Upper lobe of left lung (tissue), 6 donors: ENCODE data around the gene ADAMTSL2. TPM values are rescaled to one million over a fixed set of nuclear protein-coding genes. Genes with fewer than 3 reads are reported as not detected.

ENCODE experiments used
- ATAC-seq, 2 donors: fragments of 200-7000 bp; cut with Tn5 transposase; one replicate each; pipeline ENCODE4 v1.9.1; 2022; ENCODE audit warnings: mild to moderate bottlenecking in 2 of 2, moderate library complexity in 2 of 2; ENCODE audit not compliant: low FRiP score in 2 of 2
- DNase-seq, 2 donors: peaks; one replicate each; pipeline ENCODE4 v3.0.0-alpha.2; 2019 to 2020
- H3K27ac ChIP-seq, 4 donors: fragments of 200-600 bp; sonication (generic); one replicate each; pipeline ENCODE4 v1.5.1; 2016 to 2019
- H3K27me3 ChIP-seq, 4 donors: fragments of 200-600 bp; sonication (generic); one replicate each; pipeline ENCODE4 v1.5.1; 2017 to 2019
- H3K36me3 ChIP-seq, 4 donors: fragments of 200-600 bp; sonication (generic); one replicate each; pipeline ENCODE4 v1.5.1; 2016 to 2019
- H3K4me1 ChIP-seq, 4 donors: fragments of 200-600 bp; sonication (generic); one replicate each; pipeline ENCODE4 v1.5.1; 2018 to 2019
- H3K4me3 ChIP-seq, 4 donors: fragments of 200-600 bp; sonication (generic); one replicate each; pipeline ENCODE4 v1.5.1; 2017 to 2019; ENCODE audit warnings: mild to moderate bottlenecking in 2 of 4, moderate library complexity in 1 of 4
- H3K9me3 ChIP-seq, 4 donors: fragments of 200-600 bp; sonication (generic); one replicate each; pipeline ENCODE4 v1.5.1; 2018 to 2019
- EP300 ChIP-seq, 4 donors: sonication (generic); formaldehyde crosslinking; IDR thresholded peaks; one replicate each; pipeline ENCODE4 v1.5.1; 2017; ENCODE audit warnings: antibody characterized with exemption in 4 of 4, control low read depth in 2 of 4
- POLR2A ChIP-seq, 4 donors: fragments of 450-650 bp; IDR thresholded peaks; one replicate each; pipeline ENCODE4 v1.5.1; 2016 to 2017; ENCODE audit warnings: antibody characterized with exemption in 4 of 4, mild to moderate bottlenecking in 2 of 4
- POLR2AphosphoS5 ChIP-seq, 2 donors: sonication (generic); formaldehyde crosslinking; IDR thresholded peaks; one replicate each; pipeline ENCODE4 v1.5.1; 2017; ENCODE audit warnings: antibody characterized with exemption in 2 of 2
- WGBS, 2 donors: methylation state at CpG; one replicate each; pipeline ENCODE4 v1.1.5; 2017 to 2018; 5-methylcytosine and 5-hydroxymethylcytosine counted together
- total RNA-seq, 6 donors: library from RNA; depleted of rRNA in 4 of 6; stranded (reverse); fragments of >200 nt in 4 of 6; gene quantifications; one replicate each; pipeline versions ENCODE4 v1.1.0 to v1.2.1, GENCODE V29; 2016 to 2021
- TF ChIP-seq, protein P1 (sequence below), 6 experiments: fragments of 450-650 bp in 4 of 6; fragments of 200-600 bp in 2 of 6; sonication (generic) in 2 of 6; IDR thresholded peaks; one replicate each; pipeline ENCODE4 v1.5.1; 2016 to 2019; ENCODE audit warnings: antibody characterized with exemption in 6 of 6
- donor health status: DM: no; HTN: no; CAD: no; lungs with moderate emphysema.
- donor health status: DM: no; HTN: yes; CAD: no; lungs with severe emphysema.

Gene ADAMTSL2
- total RNA-seq, 6 donors from 2014 or later, result 1.4 to 34.8 (median 19.2) TPM

DNA sequence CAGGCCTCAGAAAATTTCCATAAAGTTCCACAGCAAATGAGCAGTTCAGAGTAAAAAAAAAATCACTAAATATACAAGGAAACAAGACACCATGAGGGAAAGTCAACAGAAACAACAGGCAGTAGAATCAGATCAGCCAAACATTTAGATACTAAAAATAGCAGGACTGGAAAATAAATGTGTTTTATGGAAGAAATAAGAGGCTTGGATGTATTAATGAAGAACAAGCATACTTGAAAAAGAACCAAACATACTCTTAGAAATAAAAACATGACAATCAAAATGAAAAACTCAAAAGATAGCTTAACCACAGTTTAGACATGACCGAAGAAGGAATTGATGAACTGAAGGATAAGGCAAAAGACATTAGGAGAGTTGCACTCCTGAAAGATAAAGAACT lies 32.4 kb upstream of the ADAMTSL2 start:
- no peak for DNase-seq
- Histone ChIP-seq H3K4me3 (no peak overlapping the region), H3K27ac (no peak overlapping the region), H3K4me1 (peaks cover 0 to 27% (median 6%) of the 10 kb centered on the region in 4 donors), H3K27me3 (no peaks in the 10 kb centered on the region), H3K36me3 (no peaks in the 10 kb centered on the region), H3K9me3 (peaks cover 8 to 15% (median 14%) of the 10 kb centered on the region in 4 donors)
- no peak for ATAC-seq
- TF ChIP-seq, protein P1, sequence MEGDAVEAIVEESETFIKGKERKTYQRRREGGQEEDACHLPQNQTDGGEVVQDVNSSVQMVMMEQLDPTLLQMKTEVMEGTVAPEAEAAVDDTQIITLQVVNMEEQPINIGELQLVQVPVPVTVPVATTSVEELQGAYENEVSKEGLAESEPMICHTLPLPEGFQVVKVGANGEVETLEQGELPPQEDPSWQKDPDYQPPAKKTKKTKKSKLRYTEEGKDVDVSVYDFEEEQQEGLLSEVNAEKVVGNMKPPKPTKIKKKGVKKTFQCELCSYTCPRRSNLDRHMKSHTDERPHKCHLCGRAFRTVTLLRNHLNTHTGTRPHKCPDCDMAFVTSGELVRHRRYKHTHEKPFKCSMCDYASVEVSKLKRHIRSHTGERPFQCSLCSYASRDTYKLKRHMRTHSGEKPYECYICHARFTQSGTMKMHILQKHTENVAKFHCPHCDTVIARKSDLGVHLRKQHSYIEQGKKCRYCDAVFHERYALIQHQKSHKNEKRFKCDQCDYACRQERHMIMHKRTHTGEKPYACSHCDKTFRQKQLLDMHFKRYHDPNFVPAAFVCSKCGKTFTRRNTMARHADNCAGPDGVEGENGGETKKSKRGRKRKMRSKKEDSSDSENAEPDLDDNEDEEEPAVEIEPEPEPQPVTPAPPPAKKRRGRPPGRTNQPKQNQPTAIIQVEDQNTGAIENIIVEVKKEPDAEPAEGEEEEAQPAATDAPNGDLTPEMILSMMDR (IDR thresholded peaks at IDR 0.05), result no peak
- no peak for TF ChIP-seq POLR2AphosphoS5 (IDR thresholded peaks at IDR 0.05)
- 96 to 97% methylated on average over 1 of the region's 1 CpG for WGBS, 2 donors

DNA sequence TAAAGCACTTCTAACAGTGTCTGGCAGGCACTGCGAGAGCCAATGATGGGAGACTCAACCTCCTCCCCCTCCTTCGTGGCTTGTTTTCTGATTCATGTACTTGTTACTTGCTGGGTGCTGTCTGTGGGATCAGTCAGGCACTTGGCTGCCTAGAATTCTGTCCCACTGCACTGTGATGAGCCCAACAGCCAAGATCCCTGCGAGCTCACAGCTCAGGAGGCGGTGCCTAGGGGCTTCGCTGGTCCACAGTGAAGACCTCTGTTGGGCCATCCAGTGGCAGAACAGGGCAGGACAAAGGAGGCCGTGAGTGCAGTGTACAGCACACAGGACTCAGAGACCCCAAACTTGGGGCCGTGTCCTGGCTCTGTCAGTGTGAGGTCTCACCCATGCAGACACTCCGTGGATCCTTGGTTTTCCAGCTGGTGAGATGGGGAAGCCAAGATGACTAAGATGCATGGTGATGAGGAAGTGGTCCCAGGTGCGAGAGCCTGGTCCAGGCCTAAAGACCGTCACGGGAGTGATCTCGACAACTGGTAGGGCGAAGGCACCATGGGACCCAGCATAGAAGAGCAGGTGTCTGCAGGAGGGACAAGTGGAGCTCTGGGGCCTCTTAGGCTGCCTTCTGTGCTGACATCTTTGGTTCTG lies 29.2 kb upstream of the ADAMTSL2 start:
- Histone ChIP-seq H3K4me1 (peaks cover 13 to 33% (median 14%) of the 10 kb centered on the region in 4 donors), H3K9me3 (peaks cover 8 to 15% (median 14%) of the 10 kb centered on the region in 4 donors), H3K27ac (peak overlapping the region; percentile 30 to 75 (median 54)), H3K4me3 (no peak overlapping the region), H3K36me3 (no peaks in the 10 kb centered on the region), H3K27me3 (no peaks in the 10 kb centered on the region)
- DNase-seq (no peak), ATAC-seq (peak in 1 of 2 donors; percentile 28)
- WGBS, 2 donors, result 86 to 91% methylated on average over 7 to 13 of the region's 13 CpGs
- TF ChIP-seq POLR2A (IDR thresholded peaks at IDR 0.05) (no peak), EP300 (IDR thresholded peaks at IDR 0.05) (no peak), POLR2AphosphoS5 (IDR thresholded peaks at IDR 0.05) (no peak)
- TF ChIP-seq, protein P1 (IDR thresholded peaks at IDR 0.05), result no peak

DNA sequence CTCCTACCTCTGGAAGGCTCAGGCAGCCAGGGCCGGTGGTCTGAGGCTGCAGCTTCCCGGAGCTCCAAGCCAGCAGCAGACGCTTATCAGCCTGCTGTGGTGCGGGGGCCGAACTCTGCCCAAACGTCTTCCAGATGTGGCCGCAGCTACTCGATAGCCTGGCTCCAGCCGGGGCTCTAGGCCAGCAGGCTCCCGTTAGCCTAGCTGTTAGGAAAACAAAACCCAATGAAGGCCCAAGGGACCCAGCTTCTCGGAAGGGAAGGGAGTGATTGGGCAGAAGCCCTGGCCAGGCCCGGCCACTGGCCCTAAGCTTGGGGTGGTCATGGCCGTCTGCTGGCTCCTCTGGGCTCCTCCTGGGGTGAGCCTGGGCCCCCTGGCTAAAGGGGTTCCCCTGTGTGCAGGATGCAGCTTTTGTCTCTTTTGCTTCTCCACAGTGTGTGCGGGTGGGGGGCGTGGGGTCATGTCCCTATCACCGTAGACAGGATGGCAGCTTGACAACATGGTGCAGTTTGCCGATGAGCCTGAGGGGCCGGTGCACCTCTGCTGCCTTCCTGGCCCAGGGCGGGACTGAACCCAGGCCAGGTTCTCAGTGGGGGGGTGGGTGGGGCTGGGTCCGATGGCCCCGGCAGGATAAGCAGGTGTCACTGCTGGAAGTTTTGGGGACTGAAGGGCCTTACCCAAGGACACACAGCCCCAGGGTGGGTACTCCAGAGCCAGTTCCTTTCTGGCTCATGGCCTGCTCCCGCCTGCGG lies 28.4 kb upstream of the ADAMTSL2 start:
- peak in 1 of 2 donors; percentile 84 for DNase-seq
- peak overlapping the region; percentile 30 to 75 (median 54) for H3K27ac ChIP-seq
- peak; percentile 40 to 86 for ATAC-seq
- no peaks in the 10 kb centered on the region for H3K27me3 ChIP-seq
- whole genome bisulfite sequencing, 2 donors, result 81 to 95% methylated on average over 3 to 21 of the region's 23 CpGs
- TF ChIP-seq POLR2A (IDR thresholded peaks at IDR 0.05) (no peak), POLR2AphosphoS5 (IDR thresholded peaks at IDR 0.05) (no peak), EP300 (IDR thresholded peaks at IDR 0.05) (no peak)
- TF ChIP-seq, protein P1 (IDR thresholded peaks at IDR 0.05), result no peak
- no peak overlapping the region for H3K4me3 ChIP-seq
- peaks cover 8 to 15% (median 14%) of the 10 kb centered on the region in 4 donors for H3K9me3 ChIP-seq
- no peaks in the 10 kb centered on the region for H3K36me3 ChIP-seq
- H3K4me1 ChIP-seq, result peaks cover 13 to 33% (median 14%) of the 10 kb centered on the region in 4 donors

DNA sequence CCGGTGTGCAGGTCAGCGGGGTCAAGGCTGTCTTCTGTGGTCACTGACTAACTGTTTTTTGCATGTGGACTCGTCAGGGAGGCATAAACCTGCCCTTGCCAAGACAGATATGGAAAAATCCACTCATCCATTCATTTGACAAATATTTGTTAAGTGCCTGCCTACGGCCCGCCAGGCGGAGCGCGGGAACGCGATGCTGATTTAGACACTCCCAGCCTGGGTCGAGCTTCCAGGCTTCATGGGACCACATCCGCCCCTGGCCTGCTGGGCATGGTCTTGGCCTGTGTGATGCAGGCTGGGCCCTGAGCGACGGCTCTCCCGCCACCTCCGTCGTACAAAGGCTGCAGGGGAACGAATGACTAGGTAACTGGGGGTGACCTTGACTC lies 27.9 kb upstream of the ADAMTSL2 start:
- no peak overlapping the region for H3K4me3 ChIP-seq
- WGBS, 2 donors, result 56 to 74% methylated on average over 7 to 18 of the region's 18 CpGs
- no peaks in the 10 kb centered on the region for H3K36me3 ChIP-seq
- H3K27ac ChIP-seq, result peak overlapping the region in 3 of 4 donors; percentile 42 to 75 (median 67)
- H3K9me3 ChIP-seq, result peaks cover 5 to 11% (median 9%) of the 10 kb centered on the region in 4 donors
- no peaks in the 10 kb centered on the region for H3K27me3 ChIP-seq
- peak; percentile 48 to 89 for DNase-seq
- no peak for TF ChIP-seq EP300 (IDR thresholded peaks at IDR 0.05)
- TF ChIP-seq, protein P1 (IDR thresholded peaks at IDR 0.05), result no peak
- peak; percentile 31 to 41 for TF ChIP-seq POLR2AphosphoS5 (IDR thresholded peaks at IDR 0.05)
- TF ChIP-seq POLR2A (IDR thresholded peaks at IDR 0.05), result no peak
- ATAC-seq, result peak; percentile 62 to 78
- H3K4me1 ChIP-seq, result peaks cover 13 to 33% (median 14%) of the 10 kb centered on the region in 4 donors
